ENCODE measurements around the gene IL32.
"Not testable (repeated sequence)": the region's sequence is repeated elsewhere in the genome, so short reads cannot be mapped to it uniquely, and the experiment has no call there.

The IL32 gene

DNA sequence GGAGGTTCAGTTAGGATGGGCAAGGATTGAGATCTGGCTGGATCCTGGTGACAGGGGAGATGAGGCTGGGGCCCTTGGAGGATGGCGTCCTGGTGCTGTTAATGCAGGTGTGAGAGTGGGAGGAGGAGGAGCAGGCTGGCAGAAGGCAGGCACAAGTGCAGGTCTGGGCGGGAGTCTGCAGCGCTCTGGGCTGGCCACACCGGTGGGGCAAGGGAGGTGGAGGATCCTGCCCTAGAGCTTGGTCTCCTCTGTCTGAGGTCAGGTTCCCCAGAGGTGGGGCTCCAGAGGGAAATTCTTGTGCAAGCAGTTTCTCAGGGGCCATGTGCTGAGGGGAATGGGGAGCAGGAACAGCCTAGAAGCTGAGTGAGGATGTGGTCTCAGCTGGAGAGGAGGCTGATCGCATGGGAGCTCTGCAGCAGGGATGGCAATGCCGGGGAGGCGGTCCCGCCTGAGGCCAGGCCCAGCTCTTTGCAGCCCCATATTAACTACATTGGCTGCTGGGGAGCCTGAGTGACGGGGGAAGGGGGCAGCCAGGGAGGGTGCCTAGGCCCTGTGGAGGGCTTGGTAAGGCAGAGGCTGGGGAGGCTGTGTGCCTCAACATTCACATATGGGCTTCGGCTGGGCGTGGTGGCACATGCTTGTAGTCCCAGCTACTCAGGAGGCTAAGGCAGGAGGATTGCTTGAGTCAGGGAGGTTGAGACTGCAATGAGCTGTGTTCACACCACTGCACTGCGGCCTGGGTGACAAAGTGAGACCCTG is 12.7 kb upstream of the IL32 start:
- DNase-seq, result not testable (repeated sequence)

DNA sequence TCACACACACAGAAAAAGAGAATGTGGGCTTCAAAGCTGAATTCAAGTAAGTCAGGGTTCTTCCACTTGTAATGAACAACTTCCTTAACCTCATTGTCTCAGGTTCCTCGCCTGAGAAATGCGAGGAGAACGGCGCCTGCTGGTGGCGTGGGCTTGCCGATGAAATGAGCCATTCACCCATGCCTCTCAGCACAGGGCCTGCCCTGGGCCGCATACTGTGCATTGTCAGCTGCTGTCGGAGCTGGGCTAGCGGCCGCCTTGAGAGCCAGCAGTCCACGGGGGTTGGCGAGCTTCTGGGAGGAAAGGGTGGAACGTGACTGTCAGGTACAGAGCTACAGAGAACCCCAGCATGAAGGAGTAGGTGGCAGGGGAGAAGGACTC is 12.1 kb upstream of the IL32 start:
- DNase-seq, result not testable (repeated sequence)

DNA sequence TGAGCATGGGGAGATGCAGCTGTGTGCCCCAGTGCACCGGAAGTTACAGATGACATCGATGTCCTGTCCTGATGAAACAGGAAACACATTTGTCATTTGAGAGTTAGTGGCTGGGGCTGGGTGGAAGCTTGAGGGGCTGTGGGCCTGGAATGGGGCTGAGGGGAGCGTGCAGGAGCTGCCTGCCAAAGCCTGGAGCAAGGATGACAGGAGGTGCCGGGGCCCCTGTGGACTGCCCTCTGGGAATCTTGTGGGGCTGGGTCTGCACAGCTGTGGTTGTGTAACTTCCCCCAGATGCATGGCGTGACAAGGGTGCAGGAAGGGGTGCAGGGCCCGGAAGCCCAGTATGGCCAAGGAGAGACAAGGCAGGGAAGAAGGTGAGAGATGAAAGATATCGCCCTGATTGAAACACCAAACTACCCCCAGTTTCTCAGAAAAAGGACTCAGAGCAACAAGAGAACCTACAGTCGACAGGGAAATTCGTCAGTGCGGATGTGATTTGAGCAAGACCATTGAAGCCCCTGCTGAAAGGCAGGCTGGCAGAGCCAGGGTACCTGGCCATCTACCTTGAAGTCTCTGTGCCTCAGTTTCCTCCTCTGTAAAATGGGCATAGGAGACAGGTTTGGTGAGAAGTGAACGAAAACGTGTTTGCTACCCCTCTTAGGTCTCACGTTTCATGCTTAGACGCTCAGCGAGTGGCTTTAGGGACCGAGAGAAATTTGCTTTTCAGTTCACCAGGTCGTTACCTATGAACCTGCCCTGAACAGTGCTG is 10.3 kb upstream of the IL32 start:
- no peak for DNase-seq

DNA sequence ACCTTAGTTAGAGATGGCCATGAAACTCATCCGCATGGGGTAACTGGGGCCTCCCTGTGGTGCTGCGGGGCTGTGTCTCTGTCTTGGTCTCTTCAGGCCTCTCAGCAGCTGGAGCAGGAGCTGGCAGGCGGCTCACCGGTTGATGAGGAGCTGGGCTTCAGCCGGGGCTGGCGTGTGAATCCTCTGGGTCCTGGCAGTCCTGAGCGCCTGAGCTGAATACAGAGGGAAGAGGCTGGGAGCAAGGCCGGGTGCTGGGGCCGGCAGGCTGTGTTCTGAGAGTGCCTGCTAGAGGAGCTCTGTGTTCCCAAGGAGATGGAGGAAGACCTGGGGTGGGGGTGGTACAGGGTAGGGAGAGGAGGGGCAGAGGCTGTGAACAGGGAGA is 9.7 kb upstream of the IL32 start:
- not testable (repeated sequence) for DNase-seq

DNA sequence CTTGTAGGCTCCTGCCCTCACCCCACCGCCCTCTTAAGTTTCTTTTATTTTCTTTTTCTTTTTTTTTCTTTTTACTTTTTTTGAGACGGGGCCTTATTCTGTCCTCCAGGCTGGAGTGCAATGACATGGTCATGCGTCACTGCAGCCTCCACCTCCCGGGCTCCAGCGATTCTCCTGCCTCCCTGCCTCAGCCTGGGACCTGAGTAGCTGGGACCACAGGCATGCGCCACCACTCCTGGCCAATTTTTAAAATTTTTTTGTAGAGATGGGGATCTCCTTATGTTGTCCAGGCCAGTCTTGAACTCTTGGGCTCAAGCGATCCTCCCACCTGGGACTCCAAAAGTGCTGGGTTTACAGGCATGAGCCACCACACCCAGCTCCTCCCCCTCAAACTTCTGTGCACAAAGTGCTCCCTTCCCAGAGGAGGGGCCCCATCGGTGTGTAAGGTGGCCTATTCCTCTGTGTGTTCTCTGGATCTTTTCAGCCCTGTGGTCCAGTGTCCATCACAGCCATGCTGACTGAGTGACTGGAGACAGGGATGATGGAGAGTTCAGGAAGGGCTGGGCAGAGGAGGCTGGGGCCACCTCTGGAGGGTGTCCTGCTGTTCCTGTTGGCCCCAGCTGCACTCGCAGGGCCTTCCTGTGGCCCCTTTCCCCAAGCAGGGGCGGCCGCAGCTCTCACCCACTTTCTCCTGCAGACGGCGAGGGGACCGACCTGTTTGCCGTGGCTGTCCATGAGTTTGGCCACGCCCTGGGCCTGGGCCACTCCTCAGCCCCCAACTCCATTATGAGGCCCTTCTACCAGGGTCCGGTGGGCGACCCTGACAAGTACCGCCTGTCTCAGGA is 8.9 kb upstream of the IL32 start:
- no peak for DNase-seq

DNA sequence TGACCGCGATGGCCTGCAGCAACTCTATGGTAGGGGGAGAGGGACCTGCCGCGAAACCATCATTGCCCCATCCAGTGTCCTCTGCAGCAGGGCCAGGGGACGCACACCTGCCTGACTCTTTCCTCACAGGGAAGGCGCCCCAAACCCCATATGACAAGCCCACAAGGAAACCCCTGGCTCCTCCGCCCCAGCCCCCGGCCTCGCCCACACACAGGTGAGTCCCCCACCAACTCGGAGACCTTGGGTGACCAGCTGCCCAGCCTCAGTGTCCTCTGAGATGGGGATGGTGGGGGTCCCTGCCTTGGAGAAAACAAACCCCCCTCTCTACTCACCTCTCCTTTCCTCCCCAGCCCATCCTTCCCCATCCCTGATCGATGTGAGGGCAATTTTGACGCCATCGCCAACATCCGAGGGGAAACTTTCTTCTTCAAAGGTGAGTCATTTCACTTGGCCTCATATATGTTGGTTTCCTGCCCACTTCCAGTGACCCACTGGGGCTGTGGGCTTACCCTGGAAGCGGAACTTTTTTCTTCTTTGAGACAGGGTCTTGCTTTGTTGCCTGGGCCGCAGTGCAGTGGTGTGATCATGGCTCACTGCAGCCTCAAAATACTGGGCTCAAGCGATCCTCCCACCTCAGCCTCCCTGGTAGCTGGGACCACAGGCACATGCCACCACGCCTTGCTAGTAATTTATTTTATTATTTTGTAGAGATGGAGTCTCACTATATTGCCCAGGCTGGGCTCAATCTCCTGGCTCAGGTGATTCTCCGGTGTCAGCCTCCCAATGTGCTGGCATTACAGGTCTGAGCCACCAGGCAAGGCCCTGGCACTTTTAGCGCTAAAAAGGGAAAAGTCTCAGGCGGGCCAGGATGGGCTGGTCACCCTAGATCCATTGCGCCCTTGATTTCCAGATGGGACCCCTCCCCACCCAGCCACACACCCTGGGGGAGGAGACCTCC is 8.0 kb upstream of the IL32 start:
- no peak for DNase-seq

DNA sequence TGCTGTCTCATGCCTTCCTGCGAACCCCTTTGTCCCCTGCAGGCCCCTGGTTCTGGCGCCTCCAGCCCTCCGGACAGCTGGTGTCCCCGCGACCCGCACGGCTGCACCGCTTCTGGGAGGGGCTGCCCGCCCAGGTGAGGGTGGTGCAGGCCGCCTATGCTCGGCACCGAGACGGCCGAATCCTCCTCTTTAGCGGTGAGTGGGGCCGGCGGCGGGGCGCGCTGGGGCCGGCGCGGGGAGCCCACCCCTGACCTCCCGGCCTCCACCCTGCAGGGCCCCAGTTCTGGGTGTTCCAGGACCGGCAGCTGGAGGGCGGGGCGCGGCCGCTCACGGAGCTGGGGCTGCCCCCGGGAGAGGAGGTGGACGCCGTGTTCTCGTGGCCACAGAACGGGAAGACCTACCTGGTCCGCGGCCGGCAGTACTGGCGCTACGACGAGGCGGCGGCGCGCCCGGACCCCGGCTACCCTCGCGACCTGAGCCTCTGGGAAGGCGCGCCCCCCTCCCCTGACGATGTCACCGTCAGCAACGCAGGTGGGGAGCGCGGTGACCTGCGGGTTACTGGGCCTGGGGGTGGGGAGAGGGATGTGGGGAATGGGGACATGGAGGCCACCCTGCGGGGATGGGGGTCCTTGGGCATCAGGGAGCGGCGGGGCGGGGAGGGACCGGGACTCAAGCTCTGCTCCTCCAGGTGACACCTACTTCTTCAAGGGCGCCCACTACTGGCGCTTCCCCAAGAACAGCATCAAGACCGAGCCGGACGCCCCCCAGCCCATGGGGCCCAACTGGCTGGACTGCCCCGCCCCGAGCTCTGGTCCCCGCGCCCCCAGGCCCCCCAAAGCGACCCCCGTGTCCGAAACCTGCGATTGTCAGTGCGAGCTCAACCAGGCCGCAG is 7.1 kb upstream of the IL32 start:
- DNase-seq, result peak; percentile 31

DNA sequence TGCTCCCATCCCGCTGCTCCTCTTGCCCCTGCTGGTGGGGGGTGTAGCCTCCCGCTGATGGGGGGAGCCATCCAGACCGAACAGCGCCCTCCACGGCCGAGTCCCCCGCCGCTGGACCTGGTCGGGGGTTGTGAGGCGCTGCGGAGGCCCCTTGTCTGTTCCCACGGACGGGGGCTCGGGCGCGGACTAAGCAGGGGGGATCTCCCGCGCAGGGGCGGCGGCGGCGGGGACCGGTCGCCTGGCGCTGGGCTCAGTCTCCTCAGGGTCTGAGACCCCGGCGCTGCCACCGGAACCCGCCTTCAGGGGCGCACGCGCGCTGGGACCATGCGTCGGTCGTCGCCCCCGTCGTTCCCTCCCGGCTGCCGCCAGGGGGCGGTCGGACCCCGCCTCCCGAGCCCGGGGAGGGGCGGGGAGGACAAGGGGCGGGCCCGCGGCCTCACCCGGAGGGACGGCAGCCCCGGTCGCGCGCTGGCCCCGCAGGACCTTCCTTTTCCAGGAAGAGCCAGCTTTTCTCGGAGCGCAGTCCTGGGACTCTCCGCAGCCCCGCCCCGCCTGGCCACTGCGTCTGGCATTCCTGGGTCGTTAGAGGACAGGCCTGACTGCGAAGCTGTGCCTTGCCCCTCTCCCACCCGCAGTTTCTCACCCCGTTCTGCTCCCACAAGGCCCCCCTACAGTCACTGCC is 6.3 kb upstream of the IL32 start:
- peak; percentile 90 for DNase-seq

DNA sequence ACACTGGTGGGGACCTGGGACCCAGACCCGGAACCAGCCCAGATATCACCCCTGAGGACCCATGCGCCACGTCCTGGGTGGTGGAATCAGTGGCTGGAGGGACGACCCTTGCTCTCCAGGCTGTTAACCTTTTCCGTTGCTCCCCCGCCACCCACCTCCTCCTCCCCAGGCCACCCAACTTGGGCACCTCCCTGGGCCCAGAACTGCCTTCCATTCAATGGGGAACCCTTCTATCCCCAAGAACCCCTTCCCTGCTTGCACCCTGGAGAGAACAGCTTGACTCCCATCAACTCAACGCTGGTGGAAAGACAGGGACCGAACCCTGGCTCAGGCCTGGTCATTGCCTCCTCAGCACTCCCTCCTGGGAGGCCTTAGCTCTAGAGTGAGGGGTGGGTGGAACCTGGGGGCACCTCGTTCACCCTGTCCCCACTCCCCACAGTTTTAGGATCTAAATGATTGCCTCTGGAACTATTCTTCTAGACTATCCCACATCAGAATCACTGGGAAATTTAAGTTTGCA is 5.7 kb upstream of the IL32 start:
- no peak for DNase-seq

DNA sequence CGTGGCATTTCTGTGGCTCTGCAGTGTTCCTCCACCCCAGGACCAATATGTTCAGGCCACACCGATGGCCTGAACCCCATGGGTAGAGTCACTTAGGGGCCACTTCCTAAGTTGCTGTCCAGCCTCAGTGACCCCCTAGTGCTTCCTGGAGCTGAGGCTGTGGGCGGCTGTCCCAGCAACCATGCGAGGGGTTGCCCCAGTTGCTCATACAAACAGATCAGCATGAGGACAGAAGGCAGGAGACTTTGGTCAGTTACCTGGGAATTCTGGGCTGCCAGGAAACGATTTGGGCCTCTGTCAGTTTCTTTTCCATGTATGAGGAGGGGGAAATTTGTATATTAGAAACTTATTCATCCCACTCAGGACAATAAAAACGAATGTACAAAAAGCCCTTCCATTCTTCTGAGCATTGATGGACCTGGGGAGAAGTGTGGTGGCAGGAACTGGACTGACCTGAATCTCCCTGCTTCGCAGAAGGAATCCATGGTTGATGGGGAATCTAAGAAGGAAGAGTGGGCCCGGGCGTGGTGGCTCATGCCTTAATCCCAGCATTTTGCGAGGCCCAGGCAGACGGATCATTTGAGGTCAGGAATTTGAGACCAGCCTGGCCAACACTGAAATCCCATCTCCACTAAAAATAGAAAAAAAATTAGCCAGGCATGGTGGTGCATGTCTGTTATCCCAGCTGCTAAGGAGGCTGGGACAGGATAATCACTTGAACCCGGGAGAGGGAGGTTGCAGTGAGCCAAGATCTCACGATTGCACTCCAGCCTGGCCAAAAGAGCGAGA is 4.9 kb upstream of the IL32 start:
- DNase-seq, result no peak

DNA sequence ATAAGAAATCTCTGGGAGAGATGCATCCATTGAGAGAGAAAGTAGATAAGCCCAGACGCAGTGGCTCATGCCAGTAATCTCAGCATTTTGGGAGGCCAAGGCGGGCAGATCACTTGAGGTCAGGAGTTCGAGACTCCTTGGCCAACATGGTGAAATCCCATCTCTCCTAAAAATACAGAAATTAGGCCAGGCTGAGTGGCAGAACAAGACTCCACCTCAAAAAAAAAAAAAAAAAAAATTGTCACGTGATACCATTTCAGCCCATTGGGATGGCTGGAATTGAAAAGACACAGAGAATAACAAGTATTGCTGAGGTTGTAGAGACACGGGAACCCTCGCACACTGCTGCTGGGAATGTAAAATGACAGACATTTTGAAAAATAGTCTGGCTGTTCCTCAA is 2.9 kb upstream of the IL32 start:
- DNase-seq, result no peak

DNA sequence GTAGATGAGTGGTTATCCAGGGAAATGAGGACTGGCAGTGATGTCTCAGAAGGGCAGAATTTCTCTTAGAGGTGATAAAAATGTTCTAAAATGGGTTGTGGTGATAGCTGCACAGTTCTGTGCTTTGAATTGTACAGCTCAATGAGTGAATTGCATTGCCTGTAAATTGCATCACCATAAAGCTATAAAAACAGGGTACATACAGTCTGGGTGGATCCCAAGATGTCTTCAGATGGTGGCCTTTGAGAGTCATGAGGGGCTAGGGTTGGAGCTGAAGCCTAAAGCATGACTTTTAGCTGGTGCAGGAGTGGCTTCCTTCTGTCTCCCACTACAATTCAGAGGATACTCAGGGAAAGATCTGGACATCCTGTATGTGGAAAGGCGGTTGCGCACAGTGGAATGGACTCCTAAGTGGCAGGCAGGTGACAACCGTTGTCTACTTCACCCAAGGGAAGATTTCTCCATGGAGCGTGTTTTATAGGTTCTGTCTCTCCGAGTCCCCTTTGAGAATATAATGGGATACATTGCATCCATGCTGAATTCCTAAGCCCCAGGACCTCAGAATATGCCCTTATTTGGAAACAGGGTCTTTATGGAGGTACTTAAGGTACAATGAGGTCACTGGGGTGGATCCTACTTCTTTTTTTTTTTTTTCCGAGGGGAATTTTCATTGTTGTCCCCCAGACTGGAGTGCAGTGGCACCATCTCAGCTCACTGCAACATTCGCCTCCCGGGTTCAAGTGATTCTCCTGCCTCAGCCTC is 1.6 kb upstream of the IL32 start:
- DNase-seq, result peak; percentile 13

DNA sequence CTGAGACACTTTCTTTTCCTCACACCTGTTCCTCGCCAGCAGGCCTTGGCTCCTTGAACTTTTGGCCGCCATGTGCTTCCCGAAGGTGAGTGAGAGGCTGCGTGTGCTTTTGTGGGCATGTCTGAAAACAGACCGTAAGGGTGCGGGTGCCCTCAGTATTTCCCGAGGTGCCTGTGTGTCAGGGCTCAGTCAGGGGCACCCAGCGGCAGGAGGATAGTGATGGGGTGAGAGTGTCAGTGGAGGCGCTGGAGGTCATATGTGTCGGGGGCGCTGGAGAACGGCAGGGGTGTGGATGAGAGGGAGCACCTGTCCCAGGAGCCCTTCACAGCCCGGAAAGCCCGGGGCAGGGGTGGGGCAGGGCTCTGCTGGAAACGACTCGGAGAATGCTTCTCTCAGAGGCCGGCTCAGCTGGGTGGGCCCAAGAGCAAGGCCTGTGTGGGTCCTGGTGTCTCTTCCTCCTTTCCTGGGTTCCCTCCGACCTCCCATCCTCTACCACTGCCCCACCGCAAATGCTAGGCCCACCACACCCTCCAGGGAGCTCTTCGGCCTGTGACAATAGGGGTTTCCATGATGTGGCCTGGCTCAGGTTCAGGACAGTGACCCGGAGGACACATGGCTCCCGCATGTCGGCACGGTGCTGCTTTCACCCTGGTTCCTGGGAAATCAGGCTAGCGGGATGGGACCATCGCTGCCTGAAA is 451 bp downstream of the IL32 start:
- DNase-seq, result no peak

DNA sequence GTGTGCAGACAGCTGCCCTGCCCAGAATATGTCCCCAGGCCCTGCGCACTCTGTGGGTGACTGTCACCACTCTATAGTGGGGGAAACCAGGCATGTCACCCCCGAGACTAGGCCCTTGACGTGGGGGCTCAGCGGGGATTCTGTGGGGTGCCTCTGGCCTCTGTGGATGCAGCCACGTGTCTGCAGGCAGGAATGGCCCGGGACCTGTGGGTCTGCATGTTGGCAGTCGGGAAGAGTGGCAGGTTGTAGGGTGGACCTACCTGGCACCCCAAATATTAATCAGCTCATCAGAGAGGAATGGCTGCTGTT is 954 bp downstream of the IL32 start:
- no peak for DNase-seq

DNA sequence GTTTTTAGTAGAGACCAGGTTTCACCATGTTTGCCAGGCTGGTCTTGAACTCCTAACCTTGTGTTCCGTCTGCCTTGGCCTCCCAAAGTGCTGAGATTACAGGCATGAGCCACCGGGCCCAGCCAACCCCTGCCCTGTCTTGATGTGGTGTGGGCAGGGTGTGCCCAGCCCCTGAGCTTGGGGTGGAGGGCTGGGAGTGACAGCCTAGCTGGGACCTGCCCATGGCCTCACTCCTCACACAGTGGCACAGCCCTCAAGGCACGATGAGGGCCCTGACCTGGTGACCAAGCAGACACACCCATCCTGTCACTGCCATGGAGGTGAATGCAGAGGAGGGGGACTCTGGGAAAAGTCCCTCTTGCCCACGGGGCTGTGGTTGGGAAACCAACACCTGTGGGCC is 3.0 kb downstream of the IL32 start:
- no peak for DNase-seq

DNA sequence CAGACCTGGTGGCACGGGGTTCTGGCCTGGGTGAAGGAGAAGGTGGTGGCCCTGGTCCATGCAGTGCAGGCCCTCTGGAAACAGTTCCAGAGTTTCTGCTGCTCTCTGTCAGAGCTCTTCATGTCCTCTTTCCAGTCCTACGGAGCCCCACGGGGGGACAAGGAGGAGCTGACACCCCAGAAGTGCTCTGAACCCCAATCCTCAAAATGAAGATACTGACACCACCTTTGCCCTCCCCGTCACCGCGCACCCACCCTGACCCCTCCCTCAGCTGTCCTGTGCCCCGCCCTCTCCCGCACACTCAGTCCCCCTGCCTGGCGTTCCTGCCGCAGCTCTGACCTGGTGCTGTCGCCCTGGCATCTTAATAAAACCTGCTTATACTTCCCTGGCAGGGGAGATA is 3.7 kb downstream of the IL32 start:
- DNase-seq, result not testable (repeated sequence)

DNA sequence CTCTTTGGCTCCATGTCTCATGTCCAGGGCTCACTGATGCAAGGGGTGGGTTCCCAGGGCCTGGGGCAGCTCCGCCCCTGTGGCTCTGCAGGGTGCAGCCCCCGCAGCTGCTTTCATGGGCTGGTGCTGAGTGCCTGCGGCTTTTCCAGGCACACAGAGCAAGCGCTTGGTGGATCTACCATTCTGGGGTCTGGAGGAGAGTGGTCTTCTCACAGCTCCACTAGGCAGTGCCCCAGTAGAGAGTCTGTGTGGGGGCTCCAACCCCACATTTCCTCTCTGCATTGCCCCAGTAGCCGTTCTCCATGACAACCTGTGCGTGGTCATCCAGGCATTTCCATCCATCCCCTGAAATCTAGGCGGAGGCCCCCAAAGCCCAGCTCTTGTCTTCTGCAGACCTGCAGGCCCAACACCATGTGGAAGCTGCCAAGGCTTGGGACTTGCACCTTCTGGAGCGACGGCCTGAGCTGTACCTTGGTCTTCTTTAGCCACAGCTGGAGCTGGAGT is 5.2 kb downstream of the IL32 start:
- DNase-seq, result no peak

DNA sequence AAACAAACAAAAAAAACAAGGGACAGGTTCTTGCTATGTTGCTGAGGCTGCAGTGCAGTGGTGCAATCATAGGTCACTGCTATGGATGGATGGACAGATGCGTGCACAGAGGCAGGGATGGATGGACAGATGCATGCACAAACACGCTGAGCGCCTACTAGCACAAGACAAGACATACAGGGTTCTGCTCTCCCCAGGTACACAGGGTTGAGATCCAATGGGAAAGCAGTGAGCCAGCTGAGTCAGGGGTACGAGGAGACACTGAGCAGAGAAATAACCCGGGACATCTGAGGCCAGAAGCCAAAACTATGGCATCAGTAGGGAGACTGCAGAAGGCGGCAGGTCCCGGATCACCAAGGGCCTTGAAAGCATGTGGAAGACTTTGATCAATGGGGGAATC is 6.2 kb downstream of the IL32 start:
- DNase-seq, result no peak
